Measurements from ENCODE around the gene SEPTIN10.
"Not testable (repeated sequence)": the region's sequence is repeated elsewhere in the genome, so short reads cannot be mapped to it uniquely, and the experiment has no call there.

The SEPTIN10 gene

GRCh38 chr2:109613922-109614714, at the start of gene SEPTIN10, which contains the start of gene SOWAHC:
Gene SEPTIN10 (minus strand): TSS chr2:109613966. CDS start chr2:109613827, 139 bp downstream.
Gene SOWAHC (plus strand): TSS chr2:109614364. CDS start chr2:109614490, 126 bp downstream.
- peak; percentile 75 for DNase-seq

- no peak for DNase-seq
These were observed 49.1 kb upstream of the SEPTIN10 start for GRCh38 chr2:109662889-109663288.

- no peak for DNase-seq
These were observed 46.5 kb upstream of the SEPTIN10 start for GRCh38 chr2:109660046-109660860.

DNA sequence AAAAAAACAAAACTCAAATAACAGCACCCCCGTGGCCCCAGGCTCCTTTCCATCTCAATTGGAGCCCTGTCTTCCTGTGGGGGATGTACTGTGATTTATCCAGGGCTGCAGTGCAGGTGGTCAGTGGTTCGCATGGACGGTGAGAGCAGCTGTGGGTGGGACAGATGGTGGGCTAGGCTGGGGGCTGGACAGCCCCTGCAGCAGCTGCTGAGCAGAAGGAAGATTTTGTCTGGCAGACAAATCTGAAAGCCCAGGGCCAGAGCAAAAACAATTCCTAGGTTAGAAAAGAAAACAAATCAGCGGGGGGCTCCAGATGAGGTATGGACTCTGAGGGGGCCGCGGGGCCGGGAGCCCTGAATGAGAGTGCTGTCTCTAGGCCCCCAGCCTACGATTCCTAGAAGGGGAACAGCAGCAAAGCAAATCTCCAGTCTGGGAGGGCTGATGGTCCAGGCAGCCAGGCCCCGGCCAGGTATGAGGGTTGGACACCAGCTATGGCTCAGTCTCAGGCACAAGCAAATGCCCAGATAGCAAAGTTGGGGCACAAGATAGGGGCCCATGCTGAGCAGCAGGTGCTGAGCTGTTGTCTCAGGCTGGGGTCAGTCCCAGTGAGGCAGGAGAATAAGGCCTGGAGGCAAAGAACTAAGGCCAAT, 45.8 kb upstream of the SEPTIN10 start:
- DNase-seq, result no peak

- DNase-seq, result no peak
These were observed 41.5 kb upstream of the SEPTIN10 start for GRCh38 chr2:109655287-109655686.

GRCh38 chr2:109654326-109655050, 40.7 kb upstream of the SEPTIN10 start:
- no peak for DNase-seq

- DNase-seq, result no peak
These were observed 36.2 kb upstream of the SEPTIN10 start for GRCh38 chr2:109649736-109650695.

GRCh38 chr2:109648041-109648527, 34.3 kb upstream of the SEPTIN10 start:
- DNase-seq, result no peak

DNA sequence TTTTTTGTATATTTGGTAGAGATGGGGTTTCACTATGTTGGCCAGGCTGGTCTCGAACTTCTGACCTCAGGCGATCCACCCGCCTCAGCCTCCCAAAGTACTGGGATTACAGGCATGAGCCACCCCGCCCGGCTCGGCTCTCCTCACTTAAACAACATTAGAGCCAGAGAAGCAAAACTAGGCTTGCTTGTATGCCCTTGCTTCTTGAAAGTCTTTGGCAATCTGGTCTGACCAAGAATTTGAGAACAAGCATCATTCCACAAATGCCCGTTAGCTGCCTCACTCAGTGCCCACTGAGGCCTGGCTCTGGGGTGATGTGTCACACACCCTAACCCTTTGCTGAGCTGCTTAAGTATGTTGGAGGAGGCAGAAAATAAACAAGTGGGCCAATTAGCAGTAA, 33.9 kb upstream of the SEPTIN10 start:
- DNase-seq, result no peak

GRCh38 chr2:109646961-109647360, 33.2 kb upstream of the SEPTIN10 start:
- DNase-seq, result no peak

DNA sequence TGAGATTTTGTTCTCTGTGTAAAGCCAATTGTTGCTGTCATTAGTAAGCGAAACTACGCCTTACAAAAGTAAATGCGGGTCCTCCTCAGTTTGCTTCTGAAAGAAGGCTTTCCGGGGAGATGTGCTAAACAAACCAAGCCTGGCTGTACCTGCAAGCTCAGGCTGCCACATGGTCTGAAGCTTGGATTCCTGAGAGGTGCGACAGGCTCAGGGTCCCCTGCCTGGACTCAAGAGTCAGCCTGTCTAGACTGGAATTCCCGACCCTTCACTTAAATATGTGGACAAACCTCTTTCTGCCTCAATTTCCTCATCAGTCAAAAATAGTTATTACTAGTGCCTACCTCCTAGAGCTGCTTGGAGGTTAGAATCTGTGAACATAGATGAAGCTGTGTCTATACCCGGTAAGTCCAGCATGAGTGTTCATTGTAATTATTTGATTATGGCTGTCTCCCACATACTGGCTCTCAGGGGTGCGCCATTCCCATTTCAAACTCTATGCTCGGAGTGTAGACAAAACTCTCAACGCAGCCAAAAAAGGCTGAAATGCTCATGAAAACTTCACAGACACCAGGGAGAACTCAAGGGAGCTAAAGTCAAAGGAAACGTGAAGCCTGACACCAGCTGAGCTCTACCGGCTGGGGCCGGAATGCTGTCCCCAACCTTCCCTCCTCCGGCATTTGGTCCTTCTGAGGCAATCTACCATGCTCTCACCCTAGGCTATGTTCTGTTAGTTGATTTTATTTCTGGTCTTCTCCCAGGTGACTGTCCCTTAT, 31.8 kb upstream of the SEPTIN10 start:
- no peak for DNase-seq

DNA sequence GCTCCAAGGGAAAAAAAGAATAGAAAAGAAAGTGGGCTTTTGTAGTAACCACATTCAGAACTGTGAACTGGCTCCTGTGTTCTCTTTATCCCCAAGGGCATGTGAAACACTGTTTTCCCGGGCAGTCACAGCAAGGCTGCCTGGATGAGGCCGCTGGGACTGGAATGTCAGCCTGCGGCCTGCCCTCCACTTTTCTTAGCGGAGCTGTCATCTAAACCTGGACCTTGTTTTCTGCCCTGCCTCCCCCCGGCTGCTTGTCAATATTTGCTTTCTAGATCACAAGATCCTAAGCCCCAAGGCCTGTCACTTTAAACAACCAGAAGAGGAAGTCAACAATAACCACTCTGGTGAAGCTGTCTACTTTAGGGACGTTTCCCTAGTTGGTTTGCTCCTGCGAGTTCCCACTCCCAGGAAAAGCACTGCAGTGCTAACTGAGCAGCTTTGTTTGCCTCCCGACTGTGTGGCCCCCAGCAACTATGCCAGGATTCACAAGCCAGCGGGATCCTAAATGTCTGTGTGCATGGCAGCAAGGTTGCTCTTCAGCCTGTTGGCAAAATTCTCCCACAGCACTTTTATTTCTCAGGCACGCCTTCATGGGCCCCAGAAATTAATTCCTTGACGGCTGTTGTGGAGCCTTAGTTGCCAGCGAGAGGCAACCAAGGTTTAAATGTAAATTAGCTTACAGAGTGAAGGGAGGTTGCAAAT, 31.0 kb upstream of the SEPTIN10 start:
- DNase-seq, result no peak

GRCh38 chr2:109640000-109640399, 26.2 kb upstream of the SEPTIN10 start:
- DNase-seq, result not testable (repeated sequence)

DNA sequence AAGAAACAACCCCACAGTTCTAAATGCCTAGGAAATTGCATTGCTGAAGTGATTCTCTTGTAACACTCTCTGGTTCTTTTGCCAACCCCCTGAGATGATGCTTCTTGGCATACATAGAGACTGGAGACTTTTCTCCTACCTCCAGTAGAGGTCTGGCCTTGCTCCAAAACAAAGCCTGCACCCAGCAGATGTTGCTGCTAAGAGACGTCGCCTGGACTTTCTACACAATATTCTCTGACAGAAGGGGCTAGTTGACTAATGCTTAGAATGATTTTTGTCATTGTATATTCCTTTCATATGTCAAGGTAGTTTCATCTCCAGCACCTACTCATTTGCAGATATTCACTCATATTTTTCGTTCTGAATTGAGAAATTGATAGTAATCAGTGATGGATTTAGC, 25.0 kb upstream of the SEPTIN10 start:
- DNase-seq, result no peak

DNA sequence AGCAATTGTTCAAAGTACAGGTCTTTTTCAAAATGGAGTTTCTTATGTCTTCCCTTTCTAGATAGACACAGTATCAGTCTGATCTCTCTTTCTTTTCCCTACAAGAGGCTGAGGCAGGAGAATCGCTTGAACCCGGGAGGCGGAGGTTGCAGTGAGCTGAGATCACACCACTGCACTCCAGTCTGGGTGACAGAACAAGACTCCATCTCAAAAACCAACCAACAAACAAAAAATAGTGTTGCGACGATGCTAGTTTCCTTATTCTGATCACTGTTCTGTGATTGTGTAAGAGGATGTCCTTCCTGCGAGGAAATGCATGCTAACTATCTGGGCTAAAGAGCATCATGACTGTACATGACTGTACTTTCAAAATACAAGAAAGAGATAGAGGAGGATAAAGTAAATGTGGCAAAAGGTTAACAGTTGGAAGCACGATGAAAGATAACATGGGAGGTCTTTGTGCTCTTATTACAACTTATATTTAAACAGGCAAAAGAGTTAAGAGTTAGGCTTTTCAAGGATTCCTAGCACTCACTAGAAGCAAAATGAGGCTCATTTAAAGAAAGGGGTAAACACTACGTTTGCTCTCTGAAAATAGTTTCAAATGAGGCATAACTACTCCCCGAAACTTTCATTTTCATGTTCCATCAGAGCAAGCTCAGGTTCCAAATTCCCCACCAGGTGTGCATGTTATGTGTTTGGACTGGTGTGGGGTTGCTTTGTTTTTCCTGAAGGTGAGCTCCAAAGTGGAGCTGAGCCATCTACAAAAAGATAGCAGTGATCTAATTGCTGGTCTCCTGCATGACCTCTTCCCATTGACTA, 24.2 kb upstream of the SEPTIN10 start:
- no peak for DNase-seq

DNA sequence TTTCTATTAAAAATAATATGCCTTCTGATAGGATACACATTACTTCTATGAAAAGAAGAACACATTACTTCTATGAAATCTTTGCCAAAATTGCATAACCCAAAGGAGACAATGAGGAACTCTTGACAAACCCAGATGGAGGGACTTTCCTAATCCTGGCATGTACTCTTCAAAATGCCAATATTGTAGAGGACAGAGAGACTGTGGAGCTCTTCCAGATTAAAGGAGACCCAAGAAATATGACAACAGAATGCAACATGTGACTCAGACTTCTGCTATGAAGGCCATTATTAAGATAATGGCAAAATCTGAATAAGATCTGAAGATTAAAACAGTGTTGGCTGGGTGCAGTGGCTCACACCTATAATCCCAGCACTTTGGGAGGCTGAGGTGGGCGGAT, 22.6 kb upstream of the SEPTIN10 start:
- no peak for DNase-seq

GRCh38 chr2:109635426-109636304, 21.9 kb upstream of the SEPTIN10 start:
- DNase-seq, result no peak

Measured in activated CD4-positive, alpha-beta T cell treated with anti-CD3 and anti-CD28 coated beads for 4 hours (primary cell).